SK-N-MC (cell line): Measurements from ENCODE around the gene ARFRP1.

Experiments used
- DNase-seq: peaks from one replicate; pipeline ENCODE4 v3.0.0-alpha.2; 2011; ENCODE audit warnings: low read depth, low spot score
- H3K27ac ChIP-seq: fragments of 200-600 bp; sonication (generic); 2 replicates; pipeline ENCODE4 v1.5.1; 2016; ENCODE audit warnings: mixed run types
- H3K36me3 ChIP-seq: fragments of 200-600 bp; sonication (generic); 2 replicates; pipeline ENCODE4 v1.6.1; 2017; ENCODE audit warnings: antibody characterized with exemption, low read length, mixed read lengths; ENCODE audit not compliant: insufficient read depth
- H3K4me3 ChIP-seq: fragments of 200-600 bp; sonication (generic); 2 replicates; pipeline ENCODE4 v1.5.1; 2016
- H3K9ac ChIP-seq: fragments of 200-600 bp; sonication (generic); 2 replicates; pipeline ENCODE4 v1.8.0; 2017; ENCODE audit warnings: mixed run types, mixed read lengths; ENCODE audit not compliant: insufficient read length
- H3K9me3 ChIP-seq: fragments of 200-600 bp; sonication (generic); 2 replicates; pipeline ENCODE4 v1.6.1; 2017; ENCODE audit warnings: low read depth, mild to moderate bottlenecking, antibody characterized with exemption, low read length, moderate library complexity, mixed read lengths
- EZH2 ChIP-seq: fragments of 200-600 bp; sonication (generic); IDR thresholded peaks from one replicate; pipeline ENCODE4 v1.6.1; 2017; ENCODE audit warnings: antibody characterized with exemption
- FOXP2 ChIP-seq: optimal IDR thresholded peaks from 2 replicates; pipeline ENCODE3; 2011; ENCODE audit warnings: mild to moderate bottlenecking, moderate library complexity; ENCODE audit not compliant: insufficient read depth; ENCODE audit errors: extremely low read length, control extremely low read depth
- POLR2AphosphoS5 ChIP-seq: IDR thresholded peaks from 2 replicates; pipeline ENCODE4 v1.6.1; 2012; ENCODE audit warnings: mild to moderate bottlenecking, low read depth, low read length, borderline replicate concordance

ARFRP1 gene

DNA sequence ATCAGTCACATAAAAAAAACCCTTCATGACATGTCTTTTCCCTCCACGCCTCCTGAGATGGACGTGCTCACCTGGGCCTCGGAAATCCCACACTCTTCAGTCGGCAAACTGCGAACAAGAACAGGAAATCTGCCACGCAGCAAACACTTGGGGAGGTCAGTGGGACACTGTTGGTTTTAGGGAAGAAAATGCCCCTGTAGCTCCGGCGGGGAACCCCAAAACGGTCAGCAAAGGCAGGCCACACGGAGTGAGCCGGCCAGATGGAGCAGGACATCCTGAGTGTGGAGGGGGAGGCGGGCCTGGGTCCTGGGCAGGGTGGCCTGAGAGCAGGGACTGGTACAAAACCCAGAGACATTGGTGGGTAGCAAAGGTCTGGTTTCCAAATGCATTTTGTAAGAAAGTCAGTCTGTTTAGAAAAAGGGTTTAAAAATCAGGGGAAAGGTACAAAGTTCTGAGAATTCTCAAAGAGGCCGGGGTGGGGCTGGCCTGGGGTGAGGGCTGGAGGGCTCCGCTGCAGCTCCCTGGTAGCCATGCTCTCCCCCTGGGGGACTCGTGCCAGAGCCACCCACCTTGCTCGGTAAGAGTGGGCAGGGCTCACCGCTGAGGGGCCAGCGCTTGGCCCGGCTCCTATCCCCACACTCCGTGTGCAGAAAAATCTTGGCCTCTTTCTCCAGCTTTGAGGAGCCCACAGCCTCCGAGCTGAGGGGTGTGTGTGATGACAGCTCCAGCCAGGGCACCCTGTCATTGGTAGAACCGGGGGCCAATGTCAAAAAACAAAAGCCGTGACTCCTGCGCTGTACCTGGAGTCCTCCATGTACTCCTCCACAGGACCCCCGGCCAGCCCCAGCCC is 37.0 kb upstream of the ARFRP1 start:
- Histone ChIP-seq H3K27ac (no peak overlapping the region), H3K36me3 (peaks cover 3% of the 10 kb centered on the region; the same call in 1 of the 2 replicates), H3K9ac (no peak overlapping the region), H3K4me3 (no peak overlapping the region), H3K9me3 (no peaks in the 10 kb centered on the region)
- DNase-seq, result no peak
- TF ChIP-seq FOXP2 (no peak), POLR2AphosphoS5 (no peak; the same call in 1 of the 2 replicates), EZH2 (no peak)

DNA sequence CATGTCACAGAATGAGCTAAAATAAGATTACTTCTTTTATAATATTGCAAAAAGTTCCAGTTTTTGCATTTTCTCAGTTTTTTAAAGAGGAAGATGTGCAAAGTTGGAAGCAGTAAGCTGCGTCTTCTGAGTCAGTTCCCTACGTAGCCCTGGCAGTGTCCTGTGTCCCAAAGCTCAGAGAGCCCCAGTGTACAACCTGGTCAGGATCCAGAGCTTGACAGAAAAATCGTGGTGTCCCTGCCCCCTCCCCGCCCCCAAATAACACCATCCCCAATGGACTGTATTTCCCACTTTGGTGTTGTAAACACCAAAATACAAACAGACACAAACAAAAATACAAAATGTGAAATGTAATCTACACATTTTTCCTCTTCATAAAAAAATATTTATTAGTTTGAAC is 36.4 kb upstream of the ARFRP1 start:
- DNase-seq, result no peak
- no peak overlapping the region for H3K4me3 ChIP-seq

GRCh38 chr20:63743210-63743970 is 35.6 kb upstream of the ARFRP1 start:
- Histone ChIP-seq H3K4me3 (no peak overlapping the region), H3K36me3 (peaks cover 3% of the 10 kb centered on the region; the same call in 1 of the 2 replicates), H3K9me3 (no peaks in the 10 kb centered on the region), H3K9ac (no peak overlapping the region), H3K27ac (no peak overlapping the region)
- DNase-seq, result no peak
- TF ChIP-seq EZH2 (no peak), FOXP2 (no peak), POLR2AphosphoS5 (no peak)

More for the DNA sequence above, 36.4 kb upstream of the ARFRP1 start:
- Histone ChIP-seq H3K9ac (no peak overlapping the region), H3K27ac (no peak overlapping the region; the same call in 1 of the 2 replicates), H3K36me3 (peaks cover 3% of the 10 kb centered on the region; the same call in 1 of the 2 replicates), H3K9me3 (no peaks in the 10 kb centered on the region)
- TF ChIP-seq EZH2 (no peak), POLR2AphosphoS5 (0 out of 2 replicates have a peak, but pooled peaks have one; percentile 10), FOXP2 (no peak)

GRCh38 chr20:63742381-63743024 is 34.7 kb upstream of the ARFRP1 start:
- Histone ChIP-seq H3K36me3 (peaks cover 3% of the 10 kb centered on the region; the same call in 1 of the 2 replicates), H3K27ac (no peak overlapping the region)
- no peak for TF ChIP-seq FOXP2
- TF ChIP-seq POLR2AphosphoS5, result no peak
- TF ChIP-seq EZH2, result no peak

GRCh38 chr20:63741676-63742380 is 34.1 kb upstream of the ARFRP1 start:
- H3K9ac ChIP-seq, result no peak overlapping the region
- TF ChIP-seq FOXP2 (no peak), EZH2 (no peak), POLR2AphosphoS5 (no peak)
- DNase-seq, result no peak
- H3K9me3 ChIP-seq, result no peaks in the 10 kb centered on the region
- H3K36me3 ChIP-seq, result peaks cover 3% of the 10 kb centered on the region; the same call in 1 of the 2 replicates
- H3K27ac ChIP-seq, result no peak overlapping the region
- no peak overlapping the region for H3K4me3 ChIP-seq

More at GRCh38 chr20:63742381-63743024, 34.7 kb upstream of the ARFRP1 start:
- no peak for DNase-seq
- no peaks in the 10 kb centered on the region for H3K9me3 ChIP-seq
- H3K4me3 ChIP-seq, result no peak overlapping the region
- H3K9ac ChIP-seq, result no peak overlapping the region

GRCh38 chr20:63741354-63741675 is 33.5 kb upstream of the ARFRP1 start:
- peaks cover 3% of the 10 kb centered on the region; the same call in 1 of the 2 replicates for H3K36me3 ChIP-seq
- no peak for TF ChIP-seq POLR2AphosphoS5
- TF ChIP-seq EZH2, result no peak
- TF ChIP-seq FOXP2, result no peak
- DNase-seq, result no peak
- H3K9ac ChIP-seq, result no peak overlapping the region
- peak overlapping the region; percentile 82 for H3K4me3 ChIP-seq
- H3K27ac ChIP-seq, result no peak overlapping the region
- H3K9me3 ChIP-seq, result no peaks in the 10 kb centered on the region

- H3K4me3 ChIP-seq, result peak overlapping the region; percentile 82
- H3K27ac ChIP-seq, result no peak overlapping the region
- H3K9ac ChIP-seq, result peak overlapping the region; percentile 55
- no peak for TF ChIP-seq FOXP2
- peaks cover 3% of the 10 kb centered on the region; the same call in 1 of the 2 replicates for H3K36me3 ChIP-seq
- no peak for DNase-seq
- H3K9me3 ChIP-seq, result no peaks in the 10 kb centered on the region
Measured at GRCh38 chr20:63740627-63741353, 33.0 kb upstream of the ARFRP1 start.
